K562 (cell line): ENCODE results near the gene ABCA8. TPM values are rescaled to one million over a fixed set of nuclear protein-coding genes. Genes with fewer than 3 reads are reported as not detected.
"Not testable (repeated sequence)": the region's sequence is repeated elsewhere in the genome, so short reads cannot be mapped to it uniquely, and the experiment has no call there.

Source experiments
- ATAC-seq: fragments of 200-7000 bp; cut with Tn5 transposase; 3 replicates; pipeline ENCODE4 v1.9.1; 2020; ENCODE audit warnings: moderate library complexity
- BruUV-seq: library from RNA; stranded (reverse); fragments of 400-500 nt; replicated peaks from 2 replicates; lab custom pipeline; 2021; lab: Mats Ljungman, UMichigan
- CTCF ChIA-PET: fragments of 300-600 bp; formaldehyde crosslinking; extraction: SDS; loops from one replicate; lab custom pipeline; 2021; ENCODE audit warnings: low intra/inter-chr PET ratio; lab: Yijun Ruan, JAX
- POLR2A ChIA-PET: fragments of 300-600, 350-650 bp; sonication (Branson Sonifier 250); formaldehyde crosslinking; extraction: SDS; loops from one replicate; lab custom pipeline; 2021; ENCODE audit warnings: antibody characterized with exemption, inconsistent platforms; lab: Yijun Ruan, JAX
- DNase-seq, 4 experiments: peaks; one replicate each; pipeline versions ENCODE4 v3.0.0 to v3.0.0-alpha.2; 2011 to 2018; ENCODE audit warnings: low spot score in 3 of 4, mixed read lengths in 3 of 4; ENCODE audit errors: extremely low read depth in 1 of 4
- FAIRE-seq: peaks from 2 replicates; lab custom pipeline; 2011; peaks lifted over from hg19 to GRCh38; lab: Jason Lieb, UNC
- H2AFZ ChIP-seq: 2 replicates; pipeline ENCODE4 v1.6.0; 2011; ENCODE audit warnings: low read depth, low read length, control low read depth, inconsistent platforms
- H3K27ac ChIP-seq: fragments of 200-600 bp; 3 replicates; pipeline ENCODE4 v1.8.0; 2011; ENCODE audit warnings: low read depth, mild to moderate bottlenecking, control low read depth, inconsistent platforms, low read length, moderate library complexity, mixed read lengths; ENCODE audit errors: extremely low read depth
- H3K27me3 ChIP-seq, 2 experiments: fragments of 300-600 bp in 1 of 2; 2 replicates in 1 of 2; 3 replicates in 1 of 2; pipeline versions ENCODE4 v1.6.0 to v1.8.0; 2011; ENCODE audit warnings: inconsistent platforms in 2 of 2, low read length in 2 of 2, mild to moderate bottlenecking in 1 of 2, mixed read lengths in 1 of 2, moderate library complexity in 1 of 2; ENCODE audit not compliant: control insufficient read depth in 2 of 2, insufficient read depth in 2 of 2
- H3K36me3 ChIP-seq: fragments of 300-600 bp; 3 replicates; pipeline ENCODE4 v1.8.0; 2011; ENCODE audit warnings: mild to moderate bottlenecking, low read length, inconsistent platforms; ENCODE audit not compliant: control insufficient read depth, insufficient read depth
- H3K4me1 ChIP-seq, 2 experiments: fragments of 200-600 bp in 1 of 2; replicated peaks in 1 of 2; 2 replicates in 1 of 2; 3 replicates in 1 of 2; pipeline versions ENCODE4 v1.5.1 to v1.8.0; 2011; ENCODE audit warnings: inconsistent platforms in 2 of 2, low read length in 2 of 2, mild to moderate bottlenecking in 1 of 2, mixed read lengths in 1 of 2, moderate library complexity in 1 of 2; ENCODE audit not compliant: control insufficient read depth in 2 of 2, insufficient read depth in 2 of 2
- H3K4me2 ChIP-seq: 2 replicates; pipeline ENCODE4 v1.6.1; 2011; ENCODE audit warnings: low read length, control low read depth, inconsistent platforms, mixed read lengths; ENCODE audit not compliant: insufficient read depth
- H3K4me3 ChIP-seq: fragments of 200-600 bp; sonication (generic), shearing (Covaris generic); 2 replicates; pipeline ENCODE4 v1.5.1; 2016; ENCODE audit warnings: control low read depth, inconsistent platforms
- H3K79me2 ChIP-seq: fragments of 200-600 bp; 3 replicates; pipeline ENCODE4 v1.8.0; 2011; ENCODE audit warnings: low read length, inconsistent platforms; ENCODE audit not compliant: control insufficient read depth, insufficient read depth
- H3K9ac ChIP-seq, 2 experiments: 2 replicates each; pipeline versions ENCODE4 v1.6.0 to v1.6.1; 2011; ENCODE audit warnings: low read depth in 2 of 2, low read length in 2 of 2, control low read depth in 1 of 2, inconsistent platforms in 1 of 2, mild to moderate bottlenecking in 1 of 2, mixed read lengths in 1 of 2; ENCODE audit not compliant: insufficient read depth in 1 of 2
- H3K9me1 ChIP-seq: one replicate; pipeline ENCODE4 v1.6.0; 2011; ENCODE audit warnings: inconsistent platforms, mild to moderate bottlenecking, low read length, moderate library complexity; ENCODE audit not compliant: control insufficient read depth, insufficient read depth
- H3K9me3 ChIP-seq: replicated peaks from 2 replicates; pipeline ENCODE4 v1.5.1; 2011; ENCODE audit warnings: low read depth, low read length, inconsistent platforms; ENCODE audit not compliant: control insufficient read depth, insufficient read depth
- H4K20me1 ChIP-seq: replicated peaks from 2 replicates; pipeline ENCODE4 v1.6.1; 2011; ENCODE audit warnings: low read length, inconsistent platforms, mixed read lengths; ENCODE audit not compliant: control insufficient read depth, insufficient read depth
- GATAD2B ChIP-seq: fragments of 450-650 bp; IDR thresholded peaks from 2 replicates; pipeline ENCODE4 v1.6.1; 2017; ENCODE audit warnings: mild to moderate bottlenecking, borderline replicate concordance
- HMGXB4 ChIP-seq: sonication (generic); formaldehyde crosslinking; IDR thresholded peaks from 2 replicates; pipeline ENCODE4 v1.8.1; 2023; ENCODE audit warnings: mild to moderate bottlenecking, missing genetic modification reagents
- LARP7 ChIP-seq: fragments of 450-650 bp; IDR thresholded peaks from 2 replicates; pipeline ENCODE4 v1.6.1; 2016
- THAP12 ChIP-seq: fragments of 250-450 bp; sonication (Bioruptor Pico); IDR thresholded peaks from 2 replicates; pipeline ENCODE4 v1.9.0; 2021; ENCODE audit warnings: mild to moderate bottlenecking, inconsistent platforms
- ZBTB5 ChIP-seq: fragments of 450-650 bp; IDR thresholded peaks from 2 replicates; pipeline ENCODE4 v1.6.1; 2017; ENCODE audit warnings: antibody characterized with exemption
- ZFX ChIP-seq: sonication (generic); formaldehyde crosslinking; IDR thresholded peaks from 2 replicates; pipeline ENCODE4 v1.8.0; 2022; ENCODE audit warnings: mild to moderate bottlenecking, missing genetic modification reagents, moderate library complexity
- WGBS: fragments of 100-300 bp; shearing (Covaris generic); methylation state at CpG from one replicate; pipeline ENCODE4 v1.1.6; 2016; ENCODE audit warnings: low coverage, mixed read lengths; ENCODE audit not compliant: insufficient coverage; ENCODE audit errors: missing lambda C conversion rate; 5-methylcytosine and 5-hydroxymethylcytosine counted together
- in situ Hi-C: fragments of 300-500 bp; cut with MboI; formaldehyde crosslinking; loops from 4 replicates; pipeline ENCODE4 v1.15.0; 2018; ENCODE audit warnings: inconsistent platforms, mixed read lengths
- intact Hi-C: fragments of 100-400 bp; cut with micrococcal nuclease; formaldehyde crosslinking; loops from 2 replicates; pipeline ENCODE4 v1.14.2; 2022
- polyA plus RNA-seq, 8 experiments: library from polyadenylated mRNA; depleted of rRNA in 4 of 8; stranded (reverse) in 5 of 8; unstranded in 3 of 8; fragments of >200 nt; fragmentation: Nextera tagmentation in 2 of 8; fragmentation: Illumina TruSeq in 1 of 8; extraction: Ambion mirVana in 2 of 8; extraction: Trizol in 1 of 8; gene quantifications; 2 replicates each; pipeline versions ENCODE4 v1.2.1 to v1.2.3, GENCODE V29; 2011 to 2014; ENCODE audit warnings: inconsistent platforms in 1 of 8, missing spikeins in 1 of 8
- total RNA-seq, 7 experiments: library from RNA; depleted of rRNA in 6 of 7; stranded (reverse); fragments of >200 nt in 6 of 7; fragmentation: Illumina TruSeq in 2 of 7; extraction: Trizol in 2 of 7; gene quantifications; 2 replicates each; pipeline versions ENCODE4 v1.2.1 to v1.2.3, GENCODE V29; 2011 to 2021; ENCODE audit warnings: low replicate concordance in 1 of 7

The ABCA8 gene
- total and polyA plus RNA-seq, 9 of the 15 experiments (the other 6 are each of a cell fraction or from before 2014, with no cell fraction given): 1.8 to 13.2 (median 12.0) TPM

GRCh38 chr17:68955181-68955841, at the start of gene ABCA8 (continued):
- no peak for TF ChIP-seq ZFX (CRISPR knock-in tag)
- no peak for TF ChIP-seq LARP7
- no peak for TF ChIP-seq ZBTB5
- TF ChIP-seq GATAD2B: no peak
- TF ChIP-seq THAP12 (CRISPR knock-in tag): no peak
- TF ChIP-seq HMGXB4 (CRISPR knock-in tag): no peak

GRCh38 chr17:69004759-69005158, 49.6 kb upstream of the ABCA8 start:
- H3K27ac ChIP-seq, H3K9me3 ChIP-seq, BruUV-seq, FAIRE-seq, POLR2A ChIA-PET, H3K27me3 ChIP-seq, in situ Hi-C loops, H3K9ac ChIP-seq, CTCF ChIA-PET, H3K4me1 ChIP-seq, ATAC-seq, H3K36me3 ChIP-seq, H3K4me3 ChIP-seq, H3K4me2 ChIP-seq, H2AFZ ChIP-seq, H3K79me2 ChIP-seq, DNase-seq, intact Hi-C loops, H4K20me1 ChIP-seq, H3K9me1 ChIP-seq: not testable (repeated sequence)
- WGBS: 81% methylated on average over 8 of the region's 27 CpGs
